RWPE2 (cell line): ENCODE measurements around the gene GAREM1.

Experiments used
- ATAC-seq: fragments of 200-7000 bp; cut with Tn5 transposase; 3 replicates; pipeline ENCODE4 v1.9.1; 2021; ENCODE audit warnings: low read depth
- DNase-seq: peaks from one replicate; pipeline ENCODE4 v3.0.0-alpha.2; 2020; ENCODE audit warnings: low spot score
- H3K27ac ChIP-seq: fragments of 450-650 bp; 2 replicates; pipeline ENCODE4 v1.5.1; 2017; ENCODE audit warnings: mild to moderate bottlenecking; ENCODE audit not compliant: poor library complexity, severe bottlenecking
- H3K27me3 ChIP-seq: fragments of 250-450 bp; sonication (Bioruptor Pico); 2 replicates; pipeline ENCODE4 v1.5.1; 2021; ENCODE audit warnings: mild to moderate bottlenecking, moderate library complexity; ENCODE audit not compliant: insufficient read depth, poor library complexity, severe bottlenecking
- H3K36me3 ChIP-seq: fragments of 250-450 bp; sonication (Bioruptor Pico); 2 replicates; pipeline ENCODE4 v1.5.1; 2020; ENCODE audit warnings: low read depth, mild to moderate bottlenecking, moderate library complexity
- H3K4me1 ChIP-seq: fragments of 250-450 bp; sonication (Bioruptor Pico); 2 replicates; pipeline ENCODE4 v1.5.1; 2021; ENCODE audit warnings: mild to moderate bottlenecking, moderate library complexity; ENCODE audit not compliant: insufficient read depth, poor library complexity, severe bottlenecking
- H3K4me3 ChIP-seq: fragments of 250-450 bp; sonication (Bioruptor Pico); 2 replicates; pipeline ENCODE4 v1.5.1; 2021; ENCODE audit warnings: mild to moderate bottlenecking, moderate library complexity; ENCODE audit not compliant: severe bottlenecking
- H3K9me3 ChIP-seq: fragments of 250-450 bp; sonication (Bioruptor Pico); 2 replicates; pipeline ENCODE4 v1.5.1; 2021; ENCODE audit warnings: mild to moderate bottlenecking, moderate library complexity; ENCODE audit not compliant: severe bottlenecking
- CTCF ChIP-seq: fragments of 450-650 bp; IDR thresholded peaks from one replicate; pipeline ENCODE4 v1.5.1; 2017; ENCODE audit warnings: mild to moderate bottlenecking, moderate library complexity; ENCODE audit not compliant: poor library complexity, severe bottlenecking

GAREM1 gene

GRCh38 chr18:32339045-32339444, 131.6 kb downstream of the GAREM1 start:
- Histone ChIP-seq H3K27ac (no peak overlapping the region), H3K36me3 (no peaks in the 10 kb centered on the region), H3K9me3 (no peaks in the 10 kb centered on the region), H3K27me3 (no peaks in the 10 kb centered on the region), H3K4me3 (no peak overlapping the region), H3K4me1 (no peaks in the 10 kb centered on the region)
- ATAC-seq (no peak), DNase-seq (no peak)
- TF ChIP-seq CTCF = no peak

GRCh38 chr18:32337821-32338220, 132.9 kb downstream of the GAREM1 start:
- no peaks in the 10 kb centered on the region for H3K27me3 ChIP-seq
- ATAC-seq (no peak), DNase-seq (no peak)
- H3K4me1 ChIP-seq = no peaks in the 10 kb centered on the region
- TF ChIP-seq CTCF = no peak
- no peaks in the 10 kb centered on the region for H3K36me3 ChIP-seq
- no peaks in the 10 kb centered on the region for H3K9me3 ChIP-seq
- H3K4me3 ChIP-seq = no peak overlapping the region
- no peak overlapping the region for H3K27ac ChIP-seq

GRCh38 chr18:32337347-32337746, 133.3 kb downstream of the GAREM1 start:
- Histone ChIP-seq H3K27ac (no peak overlapping the region), H3K4me1 (no peaks in the 10 kb centered on the region), H3K27me3 (no peaks in the 10 kb centered on the region), H3K4me3 (no peak overlapping the region), H3K36me3 (no peaks in the 10 kb centered on the region), H3K9me3 (no peaks in the 10 kb centered on the region)
- DNase-seq (no peak), ATAC-seq (no peak)
- no peak for TF ChIP-seq CTCF

GRCh38 chr18:32335228-32335627, 135.5 kb downstream of the GAREM1 start:
- Histone ChIP-seq H3K36me3 (no peaks in the 10 kb centered on the region), H3K27ac (no peak overlapping the region), H3K9me3 (no peaks in the 10 kb centered on the region), H3K27me3 (no peaks in the 10 kb centered on the region), H3K4me1 (no peaks in the 10 kb centered on the region), H3K4me3 (no peak overlapping the region)
- ATAC-seq (no peak), DNase-seq (no peak)
- no peak for TF ChIP-seq CTCF

GRCh38 chr18:32333781-32334180, 136.9 kb downstream of the GAREM1 start:
- Histone ChIP-seq H3K27me3 (no peaks in the 10 kb centered on the region), H3K36me3 (no peaks in the 10 kb centered on the region), H3K4me1 (no peaks in the 10 kb centered on the region), H3K27ac (no peak overlapping the region), H3K9me3 (no peaks in the 10 kb centered on the region), H3K4me3 (no peak overlapping the region)
- ATAC-seq (peak; percentile 57; the same call in 2 of the 3 replicates), DNase-seq (no peak)
- TF ChIP-seq CTCF = peak; percentile 19
